NCI-H82 (cell line): ENCODE measurements around the gene SLC13A5.
"Not testable (repeated sequence)": the region's sequence is repeated elsewhere in the genome, so short reads cannot be mapped to it uniquely, and the experiment has no call there.

Source experiments
- DNase-seq: peaks from one replicate; lab custom pipeline; 2025; lab: John Stamatoyannopoulos, UW

Gene SLC13A5

GRCh38 chr17:6713130-6713917, at the start of gene SLC13A5:
SLC13A5 (minus strand) TSS chr17:6713369; CDS start chr17:6713333, 36 bp downstream.
- peak; percentile 83 for DNase-seq

- DNase-seq: no peak
Measured at GRCh38 chr17:6761779-6762178, 48.6 kb upstream of the SLC13A5 start.

- no peak for DNase-seq
Measured at GRCh38 chr17:6757747-6758146, 44.6 kb upstream of the SLC13A5 start.

- no peak for DNase-seq
Measured at GRCh38 chr17:6756425-6757031, 43.4 kb upstream of the SLC13A5 start.

- no peak for DNase-seq
Measured at GRCh38 chr17:6755731-6756184, 42.6 kb upstream of the SLC13A5 start, which contains the start of gene XAF1. XAF1 (plus strand) TSS chr17:6756046; CDS start chr17:6756079, 33 bp downstream.

- peak; percentile 92 for DNase-seq
Measured at GRCh38 chr17:6755281-6755680, 42.1 kb upstream of the SLC13A5 start.

- DNase-seq: no peak
Measured at GRCh38 chr17:6753546-6753945, 40.4 kb upstream of the SLC13A5 start.

GRCh38 chr17:6753006-6753445, 39.9 kb upstream of the SLC13A5 start:
- DNase-seq: peak; percentile 49

GRCh38 chr17:6752068-6752909, 39.1 kb upstream of the SLC13A5 start:
- DNase-seq: no peak

- peak; percentile 14 for DNase-seq
Measured at GRCh38 chr17:6749519-6749918, 36.4 kb upstream of the SLC13A5 start.

GRCh38 chr17:6748617-6749016, 35.4 kb upstream of the SLC13A5 start:
- no peak for DNase-seq

GRCh38 chr17:6746665-6747064, 33.5 kb upstream of the SLC13A5 start:
- not testable (repeated sequence) for DNase-seq

- DNase-seq: no peak
Measured at GRCh38 chr17:6729531-6729930, 16.4 kb upstream of the SLC13A5 start.

- DNase-seq: no peak
Measured at GRCh38 chr17:6724009-6724408, 10.8 kb upstream of the SLC13A5 start.

- no peak for DNase-seq
Measured at GRCh38 chr17:6721744-6722143, 8.6 kb upstream of the SLC13A5 start.

GRCh38 chr17:6716736-6717135, 3.6 kb upstream of the SLC13A5 start:
- no peak for DNase-seq

- DNase-seq: no peak
Measured at GRCh38 chr17:6714315-6714874, 1.2 kb upstream of the SLC13A5 start.

GRCh38 chr17:6713918-6714271, 726 bp upstream of the SLC13A5 start:
- no peak for DNase-seq

- no peak for DNase-seq
Measured at GRCh38 chr17:6712854-6713129, 377 bp downstream of the SLC13A5 start.

GRCh38 chr17:6712058-6712853, 913 bp downstream of the SLC13A5 start:
- DNase-seq: peak; percentile 54

- DNase-seq: peak; percentile 19
Measured at GRCh38 chr17:6711681-6712057, 1.5 kb downstream of the SLC13A5 start.
